Measurements from ENCODE around the gene FBN2. TPM values are rescaled to one million over a fixed set of nuclear protein-coding genes. Genes with fewer than 3 reads are reported as not detected.
A peak's percentile ranks its signal among the peaks of the same experiment; 100 is the strongest.

Gene FBN2
- total and polyA plus RNA-seq, 2 donors (not counting 1 experiment from before 2014, with no cell fraction given): 43.1 to 80.1 TPM

DNA sequence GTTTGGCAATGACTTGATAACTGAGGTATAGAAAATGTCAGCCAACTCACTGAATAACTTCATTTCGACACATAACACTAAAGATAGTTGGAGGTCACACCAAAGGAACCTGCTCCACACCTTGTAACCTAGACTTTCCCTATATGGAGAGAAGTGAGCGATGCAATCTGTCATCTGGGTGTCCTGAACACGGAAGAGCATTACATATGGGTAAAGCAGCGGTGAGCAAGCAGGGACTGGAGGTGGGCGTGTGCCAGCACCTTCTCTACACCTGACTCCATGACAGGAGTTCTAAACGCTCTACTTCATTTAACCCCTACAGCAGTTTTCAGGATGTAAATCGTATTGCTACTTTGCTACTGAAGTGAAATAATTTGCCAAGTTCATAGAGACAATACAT, 301.7 kb downstream of the FBN2 start:
- Histone ChIP-seq H2AFZ (ENCODE audit: low read length) (no peak overlapping the region), H3K4me3 (replicated peaks in 1 of 4; ENCODE audit: control extremely low read depth in 1 of 4, insufficient read depth in 1 of 4, low read depth in 3 of 4, low read length in 4 of 4) (no peak overlapping the region), H3K27me3 (ENCODE audit: control insufficient read depth, insufficient read depth, low read length) (no peaks in the 10 kb centered on the region), H3K27ac (ENCODE audit: insufficient read depth, low read length) (no peak overlapping the region), H3K9me3 (ENCODE audit: control insufficient read depth, insufficient read depth, low read depth, low read length) (no peaks in the 10 kb centered on the region), H3K4me2 (ENCODE audit: extremely low read depth, insufficient read depth, low read length) (no peak overlapping the region), H3K79me2 (ENCODE audit: control insufficient read depth, insufficient read depth, low read length) (no peaks in the 10 kb centered on the region), H4K20me1 (ENCODE audit: control insufficient read depth, extremely low read depth, insufficient read depth, low read length) (no peaks in the 10 kb centered on the region), H3K4me1 (ENCODE audit: control insufficient read depth, extremely low read depth, insufficient read depth, low read length) (no peaks in the 10 kb centered on the region), H3K9ac (ENCODE audit: insufficient read depth, low read length) (no peak overlapping the region), H3K36me3 (ENCODE audit: control insufficient read depth, insufficient read depth, low read length) (no peaks in the 10 kb centered on the region)
- DNase-seq (ENCODE audit: low read depth in 2 of 2): no peak
- TF ChIP-seq, protein P1, sequence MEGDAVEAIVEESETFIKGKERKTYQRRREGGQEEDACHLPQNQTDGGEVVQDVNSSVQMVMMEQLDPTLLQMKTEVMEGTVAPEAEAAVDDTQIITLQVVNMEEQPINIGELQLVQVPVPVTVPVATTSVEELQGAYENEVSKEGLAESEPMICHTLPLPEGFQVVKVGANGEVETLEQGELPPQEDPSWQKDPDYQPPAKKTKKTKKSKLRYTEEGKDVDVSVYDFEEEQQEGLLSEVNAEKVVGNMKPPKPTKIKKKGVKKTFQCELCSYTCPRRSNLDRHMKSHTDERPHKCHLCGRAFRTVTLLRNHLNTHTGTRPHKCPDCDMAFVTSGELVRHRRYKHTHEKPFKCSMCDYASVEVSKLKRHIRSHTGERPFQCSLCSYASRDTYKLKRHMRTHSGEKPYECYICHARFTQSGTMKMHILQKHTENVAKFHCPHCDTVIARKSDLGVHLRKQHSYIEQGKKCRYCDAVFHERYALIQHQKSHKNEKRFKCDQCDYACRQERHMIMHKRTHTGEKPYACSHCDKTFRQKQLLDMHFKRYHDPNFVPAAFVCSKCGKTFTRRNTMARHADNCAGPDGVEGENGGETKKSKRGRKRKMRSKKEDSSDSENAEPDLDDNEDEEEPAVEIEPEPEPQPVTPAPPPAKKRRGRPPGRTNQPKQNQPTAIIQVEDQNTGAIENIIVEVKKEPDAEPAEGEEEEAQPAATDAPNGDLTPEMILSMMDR (conservative IDR thresholded peaks at IDR 0.05 in 1 of 2, IDR thresholded peaks at IDR 0.05 in 1 of 2; ENCODE audit: low read depth in 1 of 2, low read length in 2 of 2): no peak
- TF ChIP-seq EZH2 (IDR thresholded peaks at IDR 0.05; ENCODE audit: low read length, missing control alignments): no peak

DNA sequence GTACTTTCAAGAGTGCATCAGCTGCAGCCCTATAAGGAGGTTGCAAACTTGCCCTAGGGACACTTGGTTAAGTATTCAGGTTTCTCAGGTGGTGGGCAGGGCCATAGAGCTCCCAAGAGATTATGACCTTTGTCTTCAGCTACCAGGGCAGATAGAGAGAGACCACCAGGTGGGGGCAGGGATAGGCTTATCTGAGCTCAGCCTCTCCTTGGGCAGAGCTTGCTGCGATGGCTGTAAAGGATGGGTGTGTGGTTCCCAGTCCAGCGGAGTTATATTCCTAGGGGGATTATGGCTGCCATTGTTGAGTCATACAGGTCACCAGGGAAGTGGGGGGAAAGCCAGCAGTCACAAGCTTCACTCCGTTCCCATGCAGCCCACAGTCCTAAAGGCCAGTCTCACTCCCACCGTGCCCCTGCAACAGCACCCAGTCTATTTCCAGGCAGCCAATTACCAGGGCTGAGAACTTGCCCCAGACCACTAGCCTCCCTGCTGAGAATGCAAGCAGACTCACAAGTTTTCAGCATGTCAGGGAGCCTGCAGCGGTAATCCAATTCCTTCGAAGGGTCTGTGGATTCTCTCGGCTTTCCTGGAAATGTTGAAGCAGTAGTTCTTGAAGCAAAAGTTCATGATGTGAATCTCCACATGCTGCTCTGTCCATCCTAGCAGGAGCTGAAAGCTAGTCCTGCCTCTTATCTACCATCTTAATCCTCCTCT, 303.0 kb downstream of the FBN2 start:
- DNase-seq (ENCODE audit: low read depth in 2 of 2): no peak
- no peaks in the 10 kb centered on the region for H3K9me3 ChIP-seq (ENCODE audit: control insufficient read depth, insufficient read depth, low read depth, low read length)
- no peak overlapping the region for H3K9ac ChIP-seq (ENCODE audit: insufficient read depth, low read length)
- no peak overlapping the region for H3K27ac ChIP-seq (ENCODE audit: insufficient read depth, low read length)
- H4K20me1 ChIP-seq (ENCODE audit: control insufficient read depth, extremely low read depth, insufficient read depth, low read length): no peaks in the 10 kb centered on the region
- H3K27me3 ChIP-seq (ENCODE audit: control insufficient read depth, insufficient read depth, low read length): no peaks in the 10 kb centered on the region
- TF ChIP-seq EZH2 (IDR thresholded peaks at IDR 0.05; ENCODE audit: low read length, missing control alignments): no peak
- TF ChIP-seq, protein P1 (conservative IDR thresholded peaks at IDR 0.05 in 1 of 2, IDR thresholded peaks at IDR 0.05 in 1 of 2; ENCODE audit: low read depth in 1 of 2, low read length in 2 of 2): no peak
- no peaks in the 10 kb centered on the region for H3K36me3 ChIP-seq (ENCODE audit: control insufficient read depth, insufficient read depth, low read length)
- no peaks in the 10 kb centered on the region for H3K79me2 ChIP-seq (ENCODE audit: control insufficient read depth, insufficient read depth, low read length)
- no peak overlapping the region for H3K4me3 ChIP-seq (replicated peaks in 1 of 4; ENCODE audit: control extremely low read depth in 1 of 4, insufficient read depth in 1 of 4, low read depth in 3 of 4, low read length in 4 of 4)
- H3K4me2 ChIP-seq (ENCODE audit: extremely low read depth, insufficient read depth, low read length): no peak overlapping the region
- H2AFZ ChIP-seq (ENCODE audit: low read length): no peak overlapping the region
- no peaks in the 10 kb centered on the region for H3K4me1 ChIP-seq (ENCODE audit: control insufficient read depth, extremely low read depth, insufficient read depth, low read length)

GRCh38 chr5:128228521-128228920, 309.5 kb downstream of the FBN2 start:
- Histone ChIP-seq H3K9me3 (ENCODE audit: control insufficient read depth, insufficient read depth, low read depth, low read length) (no peaks in the 10 kb centered on the region), H4K20me1 (ENCODE audit: control insufficient read depth, extremely low read depth, insufficient read depth, low read length) (no peaks in the 10 kb centered on the region), H3K27ac (ENCODE audit: insufficient read depth, low read length) (peak overlapping the region; percentile 16), H3K79me2 (ENCODE audit: control insufficient read depth, insufficient read depth, low read length) (no peaks in the 10 kb centered on the region), H3K4me2 (ENCODE audit: extremely low read depth, insufficient read depth, low read length) (no peak overlapping the region), H3K4me1 (ENCODE audit: control insufficient read depth, extremely low read depth, insufficient read depth, low read length) (peaks cover 11% of the 10 kb centered on the region), H3K9ac (ENCODE audit: insufficient read depth, low read length) (no peak overlapping the region), H2AFZ (ENCODE audit: low read length) (no peak overlapping the region), H3K36me3 (ENCODE audit: control insufficient read depth, insufficient read depth, low read length) (no peaks in the 10 kb centered on the region), H3K4me3 (replicated peaks in 1 of 4; ENCODE audit: control extremely low read depth in 1 of 4, insufficient read depth in 1 of 4, low read depth in 3 of 4, low read length in 4 of 4) (no peak overlapping the region), H3K27me3 (ENCODE audit: control insufficient read depth, insufficient read depth, low read length) (no peaks in the 10 kb centered on the region)
- no peak for TF ChIP-seq EZH2 (IDR thresholded peaks at IDR 0.05; ENCODE audit: low read length, missing control alignments)
- TF ChIP-seq, protein P1 (conservative IDR thresholded peaks at IDR 0.05 in 1 of 2, IDR thresholded peaks at IDR 0.05 in 1 of 2; ENCODE audit: low read depth in 1 of 2, low read length in 2 of 2): no peak
- peak; percentile 87 to 88 for DNase-seq (ENCODE audit: low read depth in 2 of 2)

Measured in fibroblast of lung (primary cell).